Spleen (tissue), 11 donors: Measurements from ENCODE around the gene RFLNA. TPM values are rescaled to one million over a fixed set of nuclear protein-coding genes. Genes with fewer than 3 reads are reported as not detected.
"Not testable (repeated sequence)": the region's sequence is repeated elsewhere in the genome, so short reads cannot be mapped to it uniquely, and the experiment has no call there.

Experiments
- DNase-seq: peaks from one replicate; pipeline ENCODE4 v3.0.0-alpha.2; 2020
- H3K27ac ChIP-seq, 8 donors: fragments of 200-600 bp; sonication (generic) in 7 of 8; 1 replicate in 4 of 8; 2 replicates in 4 of 8; pipeline versions ENCODE4 v1.5.0 to v1.8.0; 2016 to 2021; ENCODE audit warnings: inconsistent platforms in 4 of 8, mild to moderate bottlenecking in 4 of 8, moderate library complexity in 1 of 8
- H3K27me3 ChIP-seq, 7 donors: fragments of 200-600 bp; sonication (generic) in 6 of 7; replicated peaks in 1 of 7; 1 replicate in 4 of 7; 2 replicates in 3 of 7; pipeline versions ENCODE4 v1.5.0 to v1.8.0; 2016 to 2021; ENCODE audit warnings: inconsistent platforms in 3 of 7, mild to moderate bottlenecking in 1 of 7
- H3K36me3 ChIP-seq, 6 donors: fragments of 200-600 bp; sonication (generic) in 5 of 6; 1 replicate in 4 of 6; 2 replicates in 2 of 6; pipeline versions ENCODE4 v1.5.0 to v1.8.0; 2016 to 2021; ENCODE audit warnings: inconsistent platforms in 2 of 6
- H3K4me1 ChIP-seq, 6 donors: fragments of 200-600 bp; sonication (generic) in 5 of 6; 1 replicate in 3 of 6; 2 replicates in 3 of 6; pipeline versions ENCODE4 v1.5.0 to v1.8.0; 2016 to 2021; ENCODE audit warnings: inconsistent platforms in 3 of 6
- H3K4me3 ChIP-seq, 8 donors: fragments of 200-600 bp; sonication (generic) in 7 of 8; 1 replicate in 4 of 8; 2 replicates in 4 of 8; pipeline versions ENCODE4 v1.5.0 to v1.8.0; 2016 to 2021; ENCODE audit warnings: inconsistent platforms in 4 of 8, mild to moderate bottlenecking in 4 of 8, moderate library complexity in 2 of 8
- H3K9me3 ChIP-seq, 8 donors: fragments of 200-600 bp; sonication (generic) in 7 of 8; 1 replicate in 4 of 8; 2 replicates in 4 of 8; pipeline versions ENCODE4 v1.5.0 to v1.8.0; 2016 to 2021; ENCODE audit warnings: inconsistent platforms in 4 of 8
- POLR2A ChIP-seq, 3 donors: fragments of 450-650 bp; IDR thresholded peaks; one replicate each; pipeline ENCODE4 v1.5.1; 2017; ENCODE audit warnings: antibody characterized with exemption in 3 of 3, mild to moderate bottlenecking in 1 of 3
- POLR2AphosphoS5 ChIP-seq, 3 donors: sonication (generic); formaldehyde crosslinking; IDR thresholded peaks; one replicate each; pipeline ENCODE4 v1.5.1; 2017; ENCODE audit warnings: antibody characterized with exemption in 3 of 3
- WGBS, 5 donors: extraction: QIAGEN DNeasy Blood & Tissue Kit in 3 of 5; methylation state at CpG; one replicate each; pipeline versions ENCODE4 v1.1.5 to v1.1.7; 2013 to 2018; 5-methylcytosine and 5-hydroxymethylcytosine counted together
- intact Hi-C: fragments of 100-400 bp; cut with DNase I; formaldehyde crosslinking; loops from one replicate; pipeline ENCODE4 v1.15.0; 2023; ENCODE audit warnings: low total_unique reads
- polyA plus RNA-seq, 3 donors: library from polyadenylated mRNA; stranded (reverse); fragments of 200-250 nt; gene quantifications; one replicate each; pipeline ENCODE4 v1.2.1, GENCODE V29; 2013
- total RNA-seq, 7 donors: library from RNA; depleted of rRNA in 3 of 7; stranded (reverse); fragments of >200 nt in 3 of 7; fragmentation: NEBNext Ultra II Directional in 4 of 7; extraction: Animal tissue kit (Norgen Biotek cat#: 25700) in 4 of 7; gene quantifications; one replicate each; pipeline versions ENCODE4 v1.1.0 to v1.2.1, GENCODE V29; 2016 to 2021
- TF ChIP-seq, protein P1 (sequence below), 11 experiments: fragments of 200-600 bp in 7 of 11; fragments of 450-650 bp in 4 of 11; sonication (generic) in 4 of 11; IDR thresholded peaks in 8 of 11; conservative IDR thresholded peaks in 3 of 11; 1 replicate in 7 of 11; 2 replicates in 4 of 11; pipeline versions ENCODE4 v1.4.0 to v1.8.0; 2016 to 2021; ENCODE audit warnings: antibody characterized with exemption in 11 of 11, inconsistent platforms in 4 of 11, mild to moderate bottlenecking in 1 of 11
- donor health status: healthy with polysubstance abuse.
- donor health status: DM: no; HTN: no; CAD: no; lungs with moderate emphysema.
- donor health status: DM: no; HTN: no; CAD: no.
- donor health status: Bipolar disorder and iron deficiency.
- donor health status: healthy.
- donor health status: DM: no; HTN: no; CAD: no.
- donor health status: DM: yes; HTN: yes; CAD: no.

The RFLNA gene
- total and polyA plus RNA-seq, 10 donors: 0.04 to 0.35 (median 0.21) TPM; not detected in 6

DNA sequence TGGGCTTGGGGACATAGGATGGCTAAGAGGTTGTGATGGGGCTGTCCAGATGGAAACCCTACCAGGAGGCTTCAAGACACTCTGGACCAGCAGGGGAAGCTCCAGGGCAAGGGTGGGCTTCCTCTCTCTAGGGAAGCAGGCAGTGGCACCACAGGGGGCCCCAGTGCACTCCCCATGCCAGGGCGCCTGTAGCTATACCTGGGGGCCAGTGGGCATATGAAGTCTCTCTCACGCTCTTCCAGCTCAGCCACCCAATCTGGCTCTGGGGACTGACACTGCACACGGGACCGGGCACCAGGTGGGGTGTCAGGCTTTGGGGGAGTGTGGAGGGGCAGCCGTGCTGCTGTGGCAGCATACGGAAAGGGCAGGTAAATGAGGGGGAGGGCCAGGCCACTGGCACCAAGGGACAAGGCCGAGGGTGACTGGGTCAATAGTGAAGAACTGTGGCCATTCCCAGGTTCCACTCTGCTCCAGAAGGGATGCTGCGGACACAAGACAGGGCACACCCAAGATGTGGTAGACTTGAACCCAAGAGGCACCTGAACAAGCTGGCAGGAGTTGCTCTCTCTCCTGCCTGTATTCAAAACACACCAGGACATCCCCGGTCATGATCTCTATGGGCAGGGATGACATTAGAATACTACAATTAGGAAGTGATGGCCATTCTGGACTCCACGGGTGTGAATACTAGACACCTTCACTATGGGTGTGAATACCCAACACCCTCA, 27.5 kb downstream of the RFLNA start:
- peaks cover 0 to 29% (median 21%) of the 10 kb centered on the region in 8 donors for H3K9me3 ChIP-seq
- intact Hi-C loops: loop anchor here (5.0 kb wide), 1 partner anchor 270 kb away; no protein-coding TSS in a partner anchor
- TF ChIP-seq POLR2AphosphoS5 (IDR thresholded peaks at IDR 0.05) (peak in 1 of 3 donors; percentile 68), POLR2A (IDR thresholded peaks at IDR 0.05) (no peak)
- TF ChIP-seq, protein P1, sequence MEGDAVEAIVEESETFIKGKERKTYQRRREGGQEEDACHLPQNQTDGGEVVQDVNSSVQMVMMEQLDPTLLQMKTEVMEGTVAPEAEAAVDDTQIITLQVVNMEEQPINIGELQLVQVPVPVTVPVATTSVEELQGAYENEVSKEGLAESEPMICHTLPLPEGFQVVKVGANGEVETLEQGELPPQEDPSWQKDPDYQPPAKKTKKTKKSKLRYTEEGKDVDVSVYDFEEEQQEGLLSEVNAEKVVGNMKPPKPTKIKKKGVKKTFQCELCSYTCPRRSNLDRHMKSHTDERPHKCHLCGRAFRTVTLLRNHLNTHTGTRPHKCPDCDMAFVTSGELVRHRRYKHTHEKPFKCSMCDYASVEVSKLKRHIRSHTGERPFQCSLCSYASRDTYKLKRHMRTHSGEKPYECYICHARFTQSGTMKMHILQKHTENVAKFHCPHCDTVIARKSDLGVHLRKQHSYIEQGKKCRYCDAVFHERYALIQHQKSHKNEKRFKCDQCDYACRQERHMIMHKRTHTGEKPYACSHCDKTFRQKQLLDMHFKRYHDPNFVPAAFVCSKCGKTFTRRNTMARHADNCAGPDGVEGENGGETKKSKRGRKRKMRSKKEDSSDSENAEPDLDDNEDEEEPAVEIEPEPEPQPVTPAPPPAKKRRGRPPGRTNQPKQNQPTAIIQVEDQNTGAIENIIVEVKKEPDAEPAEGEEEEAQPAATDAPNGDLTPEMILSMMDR (IDR thresholded peaks at IDR 0.05 in 8 of 11, conservative IDR thresholded peaks at IDR 0.05 in 3 of 11): no peak
- 80 to 91% (median 87%) methylated on average over 10 of the region's 10 CpGs for WGBS, 5 donors
- H3K27me3 ChIP-seq: no peaks in the 10 kb centered on the region
- no peak overlapping the region for H3K4me3 ChIP-seq
- no peak overlapping the region for H3K27ac ChIP-seq
- H3K4me1 ChIP-seq: no peaks in the 10 kb centered on the region
- no peak for DNase-seq
- H3K36me3 ChIP-seq: peaks cover 6 to 49% (median 39%) of the 10 kb centered on the region in 6 donors

DNA sequence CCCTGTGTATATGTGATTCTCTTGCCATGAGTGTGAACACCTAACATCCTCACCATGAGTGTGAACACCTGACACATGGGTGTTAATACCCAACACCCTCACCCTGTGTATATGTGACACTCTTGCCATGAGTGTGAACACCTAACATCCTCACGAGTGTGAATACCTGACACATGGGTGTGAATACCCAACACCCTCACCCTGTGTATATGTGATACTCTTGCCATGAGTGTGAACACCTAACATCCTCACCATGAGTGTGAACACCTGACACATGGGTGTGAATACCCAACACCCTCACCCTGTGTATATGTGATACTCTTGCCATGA, 28.1 kb downstream of the RFLNA start:
- WGBS, 5 donors: 90 to 100% (median 100%) methylated on average over 1 of the region's 1 CpG; no CpG with 5 or more reads in 1 of the 5 donors
- intact Hi-C loops: loop anchor here (5.0 kb wide), 1 partner anchor 271 kb away; no protein-coding TSS in a partner anchor
- DNase-seq, H3K27ac ChIP-seq, H3K4me1 ChIP-seq, H3K4me3 ChIP-seq, H3K27me3 ChIP-seq: not testable (repeated sequence)
- Histone ChIP-seq H3K36me3 (peaks cover 6 to 54% (median 39%) of the 10 kb centered on the region in 6 donors), H3K9me3 (peaks cover 0 to 29% (median 21%) of the 10 kb centered on the region in 8 donors)

DNA sequence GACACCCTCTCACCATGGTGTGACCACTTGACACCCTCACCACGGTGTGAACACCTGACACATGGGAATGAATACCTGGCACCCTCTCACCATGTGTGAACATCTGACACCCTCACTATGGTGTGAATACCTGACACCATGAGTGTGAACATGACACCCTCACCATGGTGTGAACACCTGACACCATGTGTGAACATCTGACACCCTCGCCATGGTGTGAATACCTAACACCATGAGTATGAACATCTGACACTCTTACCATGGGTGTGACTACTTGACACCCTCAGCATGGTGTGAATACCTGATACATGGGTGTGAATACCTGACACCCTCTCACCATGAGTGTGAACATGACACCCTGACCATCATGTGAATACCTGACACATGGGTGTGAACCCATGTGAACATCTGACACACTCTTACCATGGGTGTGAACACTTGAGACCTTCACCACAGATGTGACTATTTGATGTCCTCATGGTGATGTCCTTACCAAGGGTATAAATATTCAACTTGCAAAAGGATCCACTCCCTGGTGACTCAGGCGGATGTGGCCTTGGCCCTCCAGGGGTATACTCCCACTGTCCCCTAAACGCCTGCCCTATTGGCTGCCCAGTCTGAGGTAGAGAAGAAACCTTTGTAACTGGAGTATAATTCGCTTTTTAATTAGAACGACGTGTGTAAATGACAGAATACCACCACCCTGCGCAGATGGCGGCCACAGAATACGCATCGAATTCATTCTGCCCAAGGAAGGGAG, 29.1 kb downstream of the RFLNA start:
- Histone ChIP-seq H3K27ac (peak overlapping the region in 1 of 8 donors; percentile 30), H3K4me3 (no peak overlapping the region), H3K36me3 (peaks cover 6 to 64% (median 47%) of the 10 kb centered on the region in 6 donors), H3K4me1 (no peaks in the 10 kb centered on the region), H3K27me3 (no peaks in the 10 kb centered on the region), H3K9me3 (peaks cover 0 to 29% (median 21%) of the 10 kb centered on the region in 8 donors)
- no peak for DNase-seq
- intact Hi-C loops: loop anchor here (5.0 kb wide), 1 partner anchor 272 kb away; no protein-coding TSS in a partner anchor
- whole genome bisulfite sequencing, 5 donors: 93 to 98% (median 96%) methylated on average over 10 to 11 of the region's 11 CpGs
- TF ChIP-seq POLR2AphosphoS5 (IDR thresholded peaks at IDR 0.05): peak in 1 of 3 donors; percentile 12
- no peak for TF ChIP-seq POLR2A (IDR thresholded peaks at IDR 0.05)
- TF ChIP-seq, protein P1 (IDR thresholded peaks at IDR 0.05 in 8 of 11, conservative IDR thresholded peaks at IDR 0.05 in 3 of 11): no peak

DNA sequence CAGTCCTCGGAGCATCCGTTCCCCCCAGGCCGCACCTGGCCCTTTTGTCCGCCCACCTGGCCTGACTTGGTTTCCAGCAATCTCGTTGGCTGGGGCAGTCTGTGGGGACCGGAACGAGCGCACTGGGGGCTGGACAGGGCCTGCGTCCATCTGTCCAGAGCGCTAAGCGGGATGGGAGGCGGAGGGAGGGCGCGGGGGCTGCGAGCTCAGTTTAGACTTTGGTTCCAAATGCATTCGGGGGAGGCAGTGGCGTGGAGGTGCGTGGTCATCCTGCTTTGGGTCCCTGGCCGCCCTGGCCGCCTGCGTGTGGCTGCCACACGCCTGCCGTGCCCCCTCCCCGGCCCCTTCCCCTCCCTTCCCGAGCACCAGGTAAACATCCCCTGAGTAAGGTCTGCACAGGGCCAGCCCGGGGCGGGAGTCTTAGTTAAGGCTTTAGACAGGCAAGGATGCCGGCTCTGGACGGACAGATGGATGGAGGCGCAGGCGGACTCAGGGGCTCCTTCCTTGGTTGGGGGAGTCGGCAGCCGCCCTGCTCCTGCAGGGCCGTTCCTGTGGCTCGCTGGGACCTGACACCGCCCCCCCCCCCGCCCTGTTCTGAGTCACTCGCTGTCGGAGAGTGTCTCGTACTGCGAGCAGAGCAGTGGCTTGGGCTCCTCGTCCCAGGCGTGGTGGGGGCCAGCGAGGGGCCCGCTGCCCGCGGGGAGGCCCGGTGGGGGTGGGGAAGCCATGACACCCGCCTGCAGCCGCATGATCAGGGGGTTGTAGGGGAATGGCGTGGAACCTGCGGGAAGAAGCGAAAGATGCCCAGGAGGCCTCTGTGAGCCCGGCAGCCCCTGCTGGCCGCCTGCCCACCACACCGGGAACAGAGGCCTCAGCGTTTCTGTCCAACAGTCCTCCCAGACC, 30.2 kb downstream of the RFLNA start:
- peaks cover 6 to 75% (median 58%) of the 10 kb centered on the region in 6 donors for H3K36me3 ChIP-seq
- 95 to 97% (median 96%) methylated on average over 40 to 57 of the region's 57 CpGs for WGBS, 5 donors
- no peaks in the 10 kb centered on the region for H3K4me1 ChIP-seq
- intact Hi-C loops: loop anchor here (5.0 kb wide), 1 partner anchor 273 kb away; no protein-coding TSS in a partner anchor
- peaks cover 0 to 29% (median 21%) of the 10 kb centered on the region in 8 donors for H3K9me3 ChIP-seq
- no peak for DNase-seq
- H3K4me3 ChIP-seq: no peak overlapping the region
- no peak overlapping the region for H3K27ac ChIP-seq
- no peaks in the 10 kb centered on the region for H3K27me3 ChIP-seq
- no peak for TF ChIP-seq POLR2A (IDR thresholded peaks at IDR 0.05)
- peak in 1 of 3 donors; percentile 61 for TF ChIP-seq POLR2AphosphoS5 (IDR thresholded peaks at IDR 0.05)
